Esophagus squamous epithelium (tissue), 5 donors: ENCODE measurements around the gene LSM14B. TPM values are rescaled to one million over a fixed set of nuclear protein-coding genes. Genes with fewer than 3 reads are reported as not detected.

ENCODE experiments used
- DNase-seq: peaks from one replicate; lab custom pipeline; 2025; lab: John Stamatoyannopoulos, UW
- H3K27ac ChIP-seq, 4 donors: fragments of 200-600 bp; sonication (generic); one replicate each; pipeline ENCODE4 v1.5.1; 2016 to 2019; ENCODE audit warnings: mild to moderate bottlenecking in 1 of 4
- H3K27me3 ChIP-seq, 4 donors: fragments of 200-600 bp; sonication (generic); 1 replicate in 3 of 4; 2 replicates in 1 of 4; pipeline versions ENCODE4 v1.5.1 to v1.6.0; 2017 to 2021; ENCODE audit warnings: antibody characterized with exemption in 1 of 4
- H3K36me3 ChIP-seq, 3 donors: fragments of 200-600 bp; sonication (generic); one replicate each; pipeline ENCODE4 v1.5.1; 2016 to 2019
- H3K4me1 ChIP-seq, 3 donors: fragments of 200-600 bp; sonication (generic); one replicate each; pipeline ENCODE4 v1.5.1; 2017 to 2019
- H3K4me3 ChIP-seq, 4 donors: fragments of 200-600 bp; sonication (generic); 1 replicate in 3 of 4; 2 replicates in 1 of 4; pipeline ENCODE4 v1.5.1; 2016 to 2019; ENCODE audit warnings: mild to moderate bottlenecking in 2 of 4, moderate library complexity in 1 of 4
- H3K9me3 ChIP-seq, 3 donors: fragments of 200-600 bp; sonication (generic); one replicate each; pipeline ENCODE4 v1.5.1; 2016 to 2019
- POLR2A ChIP-seq, 4 donors: fragments of 450-650 bp; IDR thresholded peaks; one replicate each; pipeline ENCODE4 v1.6.1; 2017; ENCODE audit warnings: antibody characterized with exemption in 4 of 4, mild to moderate bottlenecking in 4 of 4, moderate library complexity in 3 of 4
- WGBS, 2 donors: methylation state at CpG; one replicate each; pipeline ENCODE4 v1.1.5; 2018; 5-methylcytosine and 5-hydroxymethylcytosine counted together
- intact Hi-C: fragments of 100-400 bp; cut with DNase I; formaldehyde crosslinking; loops from one replicate; pipeline ENCODE4 v1.15.0; 2022
- total RNA-seq, 4 donors: library from RNA; depleted of rRNA; stranded (reverse); fragments of >200 nt; gene quantifications; one replicate each; pipeline ENCODE4 v1.1.0, GENCODE V29; 2016
- TF ChIP-seq, protein P1 (sequence below), 6 experiments: fragments of 450-650 bp in 4 of 6; fragments of 200-600 bp in 2 of 6; sonication (generic) in 2 of 6; IDR thresholded peaks; one replicate each; pipeline ENCODE4 v1.5.1; 2016 to 2019; ENCODE audit warnings: antibody characterized with exemption in 6 of 6, mild to moderate bottlenecking in 4 of 6, moderate library complexity in 4 of 6
- donor health status: DM: yes; HTN: yes; CAD: no.

LSM14B gene
- total RNA-seq, 4 donors from 2014 or later, result 18.1 to 30.5 (median 21.7) TPM

DNA sequence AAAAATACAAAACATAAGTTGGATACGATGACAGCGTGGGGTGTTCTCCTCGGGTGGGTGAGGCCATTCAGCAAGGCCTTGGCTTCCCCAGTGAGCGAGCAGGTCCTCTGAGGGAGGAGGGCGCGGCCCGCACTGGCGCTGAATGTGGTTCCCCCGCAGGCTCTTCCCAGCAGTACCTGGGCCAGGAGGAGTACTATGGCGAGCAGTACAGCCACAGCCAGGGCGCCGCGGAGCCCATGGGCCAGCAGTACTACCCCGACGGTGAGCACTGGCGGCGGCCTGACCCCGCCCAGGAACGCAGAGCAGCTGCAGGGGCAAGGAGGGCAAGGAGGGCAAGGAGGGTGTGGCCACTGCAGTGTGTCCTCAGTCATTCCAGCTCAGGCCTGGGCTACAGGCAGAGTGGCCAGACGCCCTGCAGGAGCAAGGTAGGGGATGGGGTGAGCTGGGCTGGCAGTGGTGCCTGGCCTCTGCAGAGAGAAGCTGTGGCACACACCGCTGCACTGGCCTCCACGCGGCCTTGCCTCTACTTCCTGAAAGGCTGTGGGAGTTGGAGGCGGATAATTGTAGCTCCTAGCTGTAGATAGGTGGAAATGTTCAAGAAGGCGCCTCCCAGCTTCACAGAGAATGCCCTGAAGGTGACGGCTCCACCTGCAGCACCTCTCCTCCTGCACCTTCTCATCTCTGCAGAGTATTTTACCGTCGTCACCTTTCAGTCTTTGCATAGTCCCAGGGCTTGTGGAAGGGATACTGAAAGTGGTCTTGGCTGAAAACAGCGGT is 41.9 kb downstream of the LSM14B start:
- WGBS, 2 donors, result 93 to 98% methylated on average over 13 to 20 of the region's 29 CpGs
- H3K4me1 ChIP-seq, result peaks cover 0 to 27% (median 15%) of the 10 kb centered on the region in 3 donors
- TF ChIP-seq POLR2A (IDR thresholded peaks at IDR 0.05), result no peak
- TF ChIP-seq, protein P1, sequence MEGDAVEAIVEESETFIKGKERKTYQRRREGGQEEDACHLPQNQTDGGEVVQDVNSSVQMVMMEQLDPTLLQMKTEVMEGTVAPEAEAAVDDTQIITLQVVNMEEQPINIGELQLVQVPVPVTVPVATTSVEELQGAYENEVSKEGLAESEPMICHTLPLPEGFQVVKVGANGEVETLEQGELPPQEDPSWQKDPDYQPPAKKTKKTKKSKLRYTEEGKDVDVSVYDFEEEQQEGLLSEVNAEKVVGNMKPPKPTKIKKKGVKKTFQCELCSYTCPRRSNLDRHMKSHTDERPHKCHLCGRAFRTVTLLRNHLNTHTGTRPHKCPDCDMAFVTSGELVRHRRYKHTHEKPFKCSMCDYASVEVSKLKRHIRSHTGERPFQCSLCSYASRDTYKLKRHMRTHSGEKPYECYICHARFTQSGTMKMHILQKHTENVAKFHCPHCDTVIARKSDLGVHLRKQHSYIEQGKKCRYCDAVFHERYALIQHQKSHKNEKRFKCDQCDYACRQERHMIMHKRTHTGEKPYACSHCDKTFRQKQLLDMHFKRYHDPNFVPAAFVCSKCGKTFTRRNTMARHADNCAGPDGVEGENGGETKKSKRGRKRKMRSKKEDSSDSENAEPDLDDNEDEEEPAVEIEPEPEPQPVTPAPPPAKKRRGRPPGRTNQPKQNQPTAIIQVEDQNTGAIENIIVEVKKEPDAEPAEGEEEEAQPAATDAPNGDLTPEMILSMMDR (IDR thresholded peaks at IDR 0.05), result no peak
- no peak for DNase-seq
- no peak overlapping the region for H3K4me3 ChIP-seq
- peaks cover 20 to 92% (median 46%) of the 10 kb centered on the region in 3 donors for H3K36me3 ChIP-seq
- H3K27me3 ChIP-seq, result no peaks in the 10 kb centered on the region
- H3K9me3 ChIP-seq, result no peaks in the 10 kb centered on the region
- no peak overlapping the region for H3K27ac ChIP-seq
- intact Hi-C loops, result no loop called here

DNA sequence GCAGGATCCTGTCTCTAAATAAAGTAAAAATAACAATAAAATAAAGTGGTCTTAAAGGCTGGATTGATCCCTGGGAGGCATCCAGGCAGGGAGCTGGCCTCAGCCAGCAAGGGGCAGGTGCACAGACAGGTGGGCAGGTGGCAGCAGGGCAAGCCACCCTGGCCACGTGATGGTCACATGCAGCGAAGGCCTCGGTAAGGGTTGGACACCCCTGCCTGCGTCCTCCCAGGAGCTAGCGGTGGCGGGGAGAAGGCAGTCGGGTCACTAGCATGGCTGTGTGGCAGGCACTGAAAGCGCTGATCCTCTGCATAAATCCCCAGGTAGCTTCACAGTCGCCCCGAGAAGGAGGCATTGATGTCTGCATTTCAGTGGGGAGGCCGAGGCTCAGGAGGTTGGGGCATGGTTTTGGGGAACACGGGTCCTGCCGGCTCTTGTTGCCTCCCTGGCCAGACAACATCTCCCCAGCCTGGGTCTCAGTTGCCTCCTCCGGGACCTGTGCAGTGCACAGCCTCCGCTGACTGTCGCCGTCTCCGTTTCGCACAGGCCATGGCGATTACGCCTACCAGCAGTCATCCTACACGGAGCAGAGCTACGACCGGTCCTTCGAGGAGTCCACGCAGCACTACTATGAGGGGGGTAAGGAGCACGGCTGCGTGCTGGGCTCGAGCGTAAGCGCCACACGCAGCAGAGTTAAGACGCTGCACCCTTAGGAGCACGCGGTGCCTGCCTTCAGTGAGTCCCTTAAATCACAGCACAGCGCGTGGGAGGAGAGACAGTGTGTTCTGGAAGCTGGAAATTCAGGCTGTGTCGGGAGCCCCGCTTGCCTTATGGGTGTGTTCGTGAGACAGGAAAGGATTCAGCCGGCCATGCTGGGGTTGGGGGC is 42.8 kb downstream of the LSM14B start:
- TF ChIP-seq POLR2A (IDR thresholded peaks at IDR 0.05), result no peak
- TF ChIP-seq, protein P1 (IDR thresholded peaks at IDR 0.05), result no peak
- no peak for DNase-seq
- H3K27ac ChIP-seq, result no peak overlapping the region
- H3K9me3 ChIP-seq, result no peaks in the 10 kb centered on the region
- peaks cover 0 to 18% (median 7%) of the 10 kb centered on the region in 3 donors for H3K4me1 ChIP-seq
- WGBS, 2 donors, result 97 to 100% methylated on average over 11 to 18 of the region's 41 CpGs
- intact Hi-C loops, result no loop called here
- no peak overlapping the region for H3K4me3 ChIP-seq
- no peaks in the 10 kb centered on the region for H3K27me3 ChIP-seq
- H3K36me3 ChIP-seq, result peaks cover 20 to 96% (median 49%) of the 10 kb centered on the region in 3 donors

GRCh38 chr20:62165762-62166399 is 43.6 kb downstream of the LSM14B start:
- Histone ChIP-seq H3K4me3 (no peak overlapping the region), H3K27me3 (no peaks in the 10 kb centered on the region), H3K9me3 (no peaks in the 10 kb centered on the region), H3K36me3 (peaks cover 20 to 100% (median 49%) of the 10 kb centered on the region in 3 donors), H3K27ac (no peak overlapping the region), H3K4me1 (peaks cover 0 to 10% (median 6%) of the 10 kb centered on the region in 3 donors)
- TF ChIP-seq, protein P1 (IDR thresholded peaks at IDR 0.05), result no peak
- TF ChIP-seq POLR2A (IDR thresholded peaks at IDR 0.05), result no peak
- 83 to 87% methylated on average over 4 to 7 of the region's 25 CpGs for WGBS, 2 donors
- DNase-seq, result no peak
- intact Hi-C loops, result no loop called here

- Histone ChIP-seq H3K4me1 (no peaks in the 10 kb centered on the region), H3K27me3 (no peaks in the 10 kb centered on the region), H3K9me3 (no peaks in the 10 kb centered on the region), H3K27ac (no peak overlapping the region), H3K4me3 (no peak overlapping the region), H3K36me3 (peaks cover 20 to 88% (median 47%) of the 10 kb centered on the region in 3 donors)
- 69 to 78% methylated on average over 3 to 4 of the region's 6 CpGs for WGBS, 2 donors
- no peak for DNase-seq
- intact Hi-C loops, result no loop called here
- TF ChIP-seq POLR2A (IDR thresholded peaks at IDR 0.05), result no peak
Measured at GRCh38 chr20:62167474-62167873, 45.2 kb downstream of the LSM14B start.

DNA sequence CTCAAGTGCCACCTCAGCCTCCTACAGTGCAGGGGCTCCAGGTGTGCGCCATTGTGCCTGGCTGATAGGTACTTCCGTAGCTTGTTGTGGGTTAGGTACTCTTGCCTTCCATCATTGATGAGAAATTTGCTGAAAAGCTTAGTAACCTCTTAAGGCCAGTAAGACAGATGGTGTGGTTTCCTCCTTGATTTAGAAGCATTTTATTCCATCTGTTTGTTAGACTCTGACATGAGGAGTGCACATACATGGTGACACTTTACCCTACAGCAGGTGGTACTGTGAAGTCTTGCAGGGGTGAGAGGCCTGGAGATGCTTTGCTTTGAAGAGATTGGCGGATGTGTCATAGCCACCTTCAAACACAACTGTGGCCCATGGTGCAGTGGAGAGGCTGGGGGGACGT is 45.8 kb downstream of the LSM14B start:
- no peaks in the 10 kb centered on the region for H3K27me3 ChIP-seq
- intact Hi-C loops, result no loop called here
- H3K27ac ChIP-seq, result no peak overlapping the region
- WGBS, 2 donors, result 85 to 100% methylated on average over 2 to 4 of the region's 4 CpGs
- no peak overlapping the region for H3K4me3 ChIP-seq
- H3K9me3 ChIP-seq, result no peaks in the 10 kb centered on the region
- H3K36me3 ChIP-seq, result peaks cover 14 to 88% (median 41%) of the 10 kb centered on the region in 3 donors
- DNase-seq, result no peak
- H3K4me1 ChIP-seq, result no peaks in the 10 kb centered on the region
- TF ChIP-seq, protein P1 (IDR thresholded peaks at IDR 0.05), result no peak
- no peak for TF ChIP-seq POLR2A (IDR thresholded peaks at IDR 0.05)
